ENCODE data around the gene ABCB7.
"Not testable (repeated sequence)": the region's sequence is repeated elsewhere in the genome, so short reads cannot be mapped to it uniquely, and the experiment has no call there.

GRCh38 chrX:75188415-75189206, 32.5 kb upstream of the ABCB7 start:
- not testable (repeated sequence) for TF ChIP-seq CTCF, POLR2A (IDR thresholded peaks at IDR 0.05)
